GM21423 (cell line): ENCODE measurements around the gene HOXB3.

ENCODE experiments used
- ATAC-seq: cut with Tn5 transposase; IDR thresholded peaks from one replicate; pipeline ENCODE4 v1.9.1; 2021; ENCODE audit warnings: mild to moderate bottlenecking, moderate library complexity; ENCODE audit not compliant: unreplicated experiment

HOXB3 gene

DNA sequence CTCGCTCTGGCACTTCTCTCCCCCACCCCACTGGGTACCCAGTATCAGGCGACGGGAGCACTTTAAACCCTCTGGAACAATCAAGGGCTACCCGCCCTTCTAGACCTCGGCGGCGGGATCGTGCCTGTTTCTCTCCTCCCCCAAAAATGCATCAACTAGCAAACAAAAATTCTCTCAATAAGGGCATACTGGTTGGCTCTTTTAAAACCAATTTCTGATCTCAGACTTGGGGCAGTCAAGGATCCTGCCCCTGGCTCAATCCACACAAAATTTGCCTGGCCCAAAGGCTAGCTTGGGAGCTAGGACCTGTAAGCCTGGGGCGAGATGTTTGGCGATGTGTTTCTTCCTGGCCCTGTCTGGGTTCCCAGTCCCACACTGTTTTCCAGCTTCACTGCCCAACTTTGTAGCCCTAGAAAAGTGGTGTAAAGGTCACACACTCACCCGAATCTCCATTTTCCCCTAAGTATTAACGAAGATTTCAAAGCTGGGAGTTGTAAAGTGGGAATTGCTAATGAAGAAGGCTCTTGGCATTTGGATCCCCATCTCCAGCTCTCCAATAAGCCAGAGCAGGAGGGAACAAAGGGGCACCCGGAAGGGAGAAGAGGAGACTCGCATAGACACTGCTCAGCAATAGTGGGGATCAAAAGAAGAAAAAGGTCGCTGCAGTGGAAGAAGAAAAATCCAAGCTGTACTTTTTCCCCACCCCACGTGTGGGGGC is 30.8 kb downstream of the HOXB3 start:
- no peak for ATAC-seq

- ATAC-seq, result no peak
Measured at GRCh38 chr17:48558831-48559121, 31.3 kb downstream of the HOXB3 start.

- no peak for ATAC-seq
Measured at GRCh38 chr17:48558057-48558830, 31.8 kb downstream of the HOXB3 start.

GRCh38 chr17:48556576-48557401 is 33.3 kb downstream of the HOXB3 start:
- ATAC-seq, result no peak

GRCh38 chr17:48556229-48556575 is 33.8 kb downstream of the HOXB3 start:
- ATAC-seq, result no peak

- ATAC-seq, result no peak
Measured at GRCh38 chr17:48555258-48556228, 34.5 kb downstream of the HOXB3 start.

DNA sequence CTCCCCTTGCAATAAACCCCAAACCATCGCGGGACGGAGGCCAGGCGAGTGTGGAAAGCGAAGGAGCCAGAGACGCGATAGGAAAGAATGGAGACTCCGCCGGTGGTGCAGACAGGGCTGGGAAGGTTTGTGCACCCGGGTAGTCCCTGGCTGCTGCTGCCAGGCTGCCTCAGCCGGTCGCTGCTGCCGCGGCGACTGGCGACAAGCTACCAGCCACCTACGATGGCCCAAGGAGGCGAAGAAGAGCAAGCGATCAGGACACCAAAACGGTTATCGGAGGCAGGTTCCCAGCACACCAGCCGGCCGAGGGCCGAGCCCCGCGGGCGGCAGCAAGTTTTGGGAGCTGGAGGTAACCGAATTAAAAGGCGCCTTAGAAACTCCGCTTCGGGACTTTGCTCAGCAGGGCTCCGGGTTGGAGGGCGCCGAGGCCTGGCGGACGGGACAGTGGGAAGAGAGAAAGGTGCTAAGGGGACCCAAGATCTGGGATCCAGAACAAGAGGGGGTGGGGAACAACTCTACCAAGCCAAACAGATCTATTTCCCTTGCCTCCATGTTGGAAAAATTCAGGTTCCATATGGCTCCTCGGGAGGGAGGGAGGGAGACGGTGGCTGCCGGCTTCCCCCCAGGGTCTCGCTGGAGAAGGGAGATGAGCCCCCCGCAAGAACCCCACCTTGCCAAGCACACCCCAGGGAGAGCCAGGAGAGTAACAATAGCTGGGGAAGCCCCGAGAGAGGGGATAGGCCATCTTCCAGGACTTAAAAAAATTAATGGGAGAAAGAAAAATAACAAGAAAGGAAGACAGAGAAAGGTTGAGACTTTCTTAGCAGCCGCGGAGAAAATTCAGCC is 35.4 kb downstream of the HOXB3 start:
- no peak for ATAC-seq

- no peak for ATAC-seq
Measured at GRCh38 chr17:48553826-48554225, 36.2 kb downstream of the HOXB3 start.

- ATAC-seq, result no peak
Measured at GRCh38 chr17:48553190-48553547, 36.9 kb downstream of the HOXB3 start.

- no peak for ATAC-seq
Measured at GRCh38 chr17:48552466-48553189, 37.4 kb downstream of the HOXB3 start.

- ATAC-seq, result no peak
Measured at GRCh38 chr17:48551596-48552465, 38.2 kb downstream of the HOXB3 start.

GRCh38 chr17:48551214-48551555 is 38.9 kb downstream of the HOXB3 start:
- ATAC-seq, result no peak

DNA sequence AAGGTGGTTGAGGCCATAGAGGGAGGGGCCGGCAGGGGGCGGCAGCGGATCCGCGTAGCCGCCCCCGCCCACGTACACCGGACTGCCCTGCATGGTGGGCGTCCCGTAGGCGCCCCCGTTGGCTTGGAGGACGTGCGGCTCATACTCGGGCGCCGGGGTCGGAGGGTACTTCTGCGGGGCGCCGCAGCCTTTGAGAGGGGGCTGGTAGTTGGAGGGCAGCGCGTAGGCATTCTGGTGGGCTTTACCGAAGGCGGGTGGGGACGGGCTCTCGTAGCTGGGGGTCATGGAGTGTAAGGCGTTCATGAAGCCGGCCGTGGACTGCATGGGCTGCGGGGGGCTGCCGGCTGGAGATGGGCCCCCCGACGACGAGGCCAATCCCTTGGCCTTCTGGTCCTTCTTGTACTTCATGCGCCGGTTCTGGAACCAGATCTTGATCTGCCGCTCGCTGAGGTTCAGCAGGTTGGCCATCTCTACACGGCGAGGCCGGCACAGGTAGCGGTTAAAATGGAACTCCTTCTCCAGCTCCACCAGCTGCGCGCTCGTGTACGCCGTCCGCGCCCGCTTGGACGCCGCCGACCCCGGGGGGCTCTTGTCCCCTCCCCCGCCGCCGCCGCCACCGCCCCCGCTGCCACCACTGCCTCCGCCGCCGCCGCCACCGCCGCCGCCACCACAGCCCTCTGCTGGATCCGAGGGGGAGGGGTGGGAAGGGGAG is 39.4 kb downstream of the HOXB3 start:
- ATAC-seq, result no peak

GRCh38 chr17:48549914-48550501 is 40.0 kb downstream of the HOXB3 start:
- ATAC-seq, result no peak

GRCh38 chr17:48549281-48549630 is 40.8 kb downstream of the HOXB3 start:
- ATAC-seq, result no peak

DNA sequence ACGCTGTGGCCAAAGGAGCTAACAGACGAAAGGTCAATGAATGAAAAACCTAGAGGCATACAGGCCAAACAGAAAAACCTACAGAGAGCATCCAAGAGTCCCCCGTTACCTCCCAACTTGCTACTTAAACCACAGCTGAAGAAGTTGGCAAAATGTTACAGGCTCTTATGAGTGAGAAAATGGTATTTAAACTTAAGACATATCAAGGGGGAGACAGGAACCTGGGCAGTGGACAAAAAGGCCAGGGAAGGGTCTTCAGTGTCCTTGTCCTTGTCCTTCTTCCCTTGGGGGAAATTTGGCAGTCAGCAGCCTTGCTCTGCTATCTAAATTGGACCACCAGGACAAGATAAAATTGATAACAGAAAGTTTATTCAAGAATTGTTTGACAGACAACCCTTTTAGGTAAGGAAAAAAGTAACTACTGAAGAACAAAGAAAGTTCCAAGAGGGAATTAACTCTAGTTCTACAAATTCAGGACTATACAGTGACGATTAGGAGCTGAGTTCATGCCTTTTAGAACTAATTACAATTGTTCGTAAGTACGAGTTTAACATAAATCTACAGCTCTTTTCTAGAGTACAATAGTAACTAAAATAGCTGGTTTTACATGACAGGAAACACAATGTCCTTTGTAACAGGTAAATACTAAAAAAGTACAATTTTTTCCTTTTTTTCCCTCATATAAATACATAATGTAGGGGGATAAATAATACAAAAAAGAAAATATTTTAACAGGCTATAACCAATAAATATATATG is 41.3 kb downstream of the HOXB3 start:
- no peak for ATAC-seq
